Stimulated activated naive B cell treated with anti-CD40 and anti-IgM and Interleukin-4, amounts not matched to agents 10 μg/mL and 1 μg/mL and 100 μg/mL, for 72 hours (primary cell): ENCODE measurements around the gene ZBTB4.

Experiments
- ATAC-seq, 2 donors: fragments of 150-1000 bp; cut with Tn5 transposase; replicated peaks; 2 replicates each; pipeline ENCODE4 v1.10.0; 2021; ENCODE audit warnings: moderate library complexity in 1 of 2
- DNase-seq: peaks from one replicate; pipeline ENCODE4 v3.0.0; 2021
- H3K27ac Mint-ChIP-seq: one replicate; pipeline ENCODE4 v1.8.0; 2022; ENCODE audit warnings: mild to moderate bottlenecking, mixed read lengths
- H3K27me3 Mint-ChIP-seq, 2 donors: one replicate each; pipeline ENCODE4 v1.8.0; 2022; ENCODE audit warnings: mixed read lengths in 2 of 2
- H3K36me3 Mint-ChIP-seq, 2 donors: one replicate each; pipeline ENCODE4 v1.8.0; 2022; ENCODE audit warnings: mixed read lengths in 2 of 2, mild to moderate bottlenecking in 1 of 2
- H3K4me1 Mint-ChIP-seq, 2 donors: one replicate each; pipeline ENCODE4 v1.8.0; 2022; ENCODE audit warnings: mixed read lengths in 2 of 2, mild to moderate bottlenecking in 1 of 2
- H3K4me3 Mint-ChIP-seq, 2 donors: one replicate each; pipeline ENCODE4 v1.8.0; 2022; ENCODE audit warnings: mild to moderate bottlenecking in 2 of 2, mixed read lengths in 2 of 2, moderate library complexity in 1 of 2
- H3K9me3 Mint-ChIP-seq, 2 donors: one replicate each; pipeline ENCODE4 v1.8.0; 2022; ENCODE audit warnings: mixed read lengths in 2 of 2, mild to moderate bottlenecking in 1 of 2

Gene ZBTB4

DNA sequence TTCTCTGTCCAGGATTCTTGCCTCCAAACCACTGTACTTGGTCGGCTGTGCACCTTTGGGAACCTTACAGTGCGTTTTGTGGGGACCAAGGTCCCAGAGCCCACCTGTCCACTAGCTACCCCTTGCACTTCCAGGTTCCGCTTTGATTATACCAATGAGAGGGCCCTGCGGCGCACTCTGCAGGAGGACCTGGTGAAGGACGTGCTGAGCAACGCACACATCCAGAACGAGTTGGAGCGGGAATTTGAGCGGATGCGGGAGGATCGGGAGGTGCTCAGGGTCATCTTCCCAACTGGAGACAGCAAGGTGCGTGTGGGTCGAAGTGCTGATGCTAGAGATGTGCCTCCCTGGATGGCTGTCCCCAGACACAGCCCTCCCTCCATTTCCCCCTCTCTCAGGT is 23.6 kb upstream of the ZBTB4 start:
- DNase-seq, result no peak
- Mint-ChIP-seq H3K4me1 (peaks cover 2 to 4% of the 10 kb centered on the region in 2 donors), H3K36me3 (peaks cover 44 to 62% of the 10 kb centered on the region in 2 donors), H3K4me3 (no peak overlapping the region), H3K27ac (peak overlapping the region; percentile 69), H3K27me3 (no peaks in the 10 kb centered on the region), H3K9me3 (no peaks in the 10 kb centered on the region)
- ATAC-seq, result no peak

DNA sequence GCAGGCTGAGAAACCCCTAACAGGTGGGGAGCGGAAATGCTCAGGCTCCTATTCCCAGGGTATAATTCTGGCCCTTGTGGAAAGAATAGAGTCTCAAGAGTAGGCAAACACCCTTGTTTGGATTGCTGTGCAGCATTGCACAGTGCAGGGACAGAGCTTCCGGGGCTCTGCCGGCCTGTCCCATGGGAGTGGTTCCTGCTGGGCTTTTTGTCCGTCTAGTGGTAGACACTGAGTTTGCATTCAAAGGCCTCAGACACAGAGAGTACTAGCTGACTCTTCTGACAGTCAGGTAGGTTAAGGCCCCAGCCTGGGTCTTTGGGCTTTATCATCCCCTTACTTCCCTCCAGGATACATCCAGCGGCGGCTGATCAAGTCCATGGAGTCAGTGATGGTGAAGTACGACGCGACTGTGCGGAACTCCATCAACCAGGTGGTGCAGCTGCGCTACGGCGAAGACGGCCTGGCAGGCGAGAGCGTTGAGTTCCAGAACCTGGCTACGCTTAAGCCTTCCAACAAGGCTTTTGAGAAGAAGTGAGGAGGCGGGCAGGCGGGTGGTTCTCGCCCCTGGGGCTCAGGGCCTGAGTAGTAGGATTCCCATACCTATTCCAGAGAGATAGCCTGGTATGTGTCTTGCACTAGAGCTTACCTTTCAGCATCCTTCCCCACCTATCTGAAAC is 22.9 kb upstream of the ZBTB4 start:
- H3K27ac Mint-ChIP-seq, result peak overlapping the region; percentile 51
- H3K9me3 Mint-ChIP-seq, result no peaks in the 10 kb centered on the region
- no peaks in the 10 kb centered on the region for H3K27me3 Mint-ChIP-seq
- ATAC-seq (no peak), DNase-seq (no peak)
- peaks cover 2 to 4% of the 10 kb centered on the region in 2 donors for H3K4me1 Mint-ChIP-seq
- peaks cover 47 to 64% of the 10 kb centered on the region in 2 donors for H3K36me3 Mint-ChIP-seq
- no peak overlapping the region for H3K4me3 Mint-ChIP-seq

GRCh38 chr17:7501729-7502128 is 22.3 kb upstream of the ZBTB4 start:
- peaks cover 50 to 67% of the 10 kb centered on the region in 2 donors for H3K36me3 Mint-ChIP-seq

GRCh38 chr17:7499161-7499560 is 19.7 kb upstream of the ZBTB4 start:
- H3K9me3 Mint-ChIP-seq, result no peaks in the 10 kb centered on the region
- H3K27ac Mint-ChIP-seq, result peak overlapping the region; percentile 87
- H3K4me3 Mint-ChIP-seq, result no peak overlapping the region
- ATAC-seq, result no peak
- H3K36me3 Mint-ChIP-seq, result peaks cover 55 to 74% of the 10 kb centered on the region in 2 donors
- peaks cover 4 to 6% of the 10 kb centered on the region in 2 donors for H3K4me1 Mint-ChIP-seq
- no peak for DNase-seq
- no peaks in the 10 kb centered on the region for H3K27me3 Mint-ChIP-seq

More at GRCh38 chr17:7501729-7502128, 22.3 kb upstream of the ZBTB4 start:
- Mint-ChIP-seq H3K27ac (peak overlapping the region; percentile 20), H3K9me3 (no peaks in the 10 kb centered on the region), H3K27me3 (no peaks in the 10 kb centered on the region), H3K4me1 (peaks cover 2 to 4% of the 10 kb centered on the region in 2 donors), H3K4me3 (no peak overlapping the region)
- DNase-seq, result no peak
- no peak for ATAC-seq

- no peaks in the 10 kb centered on the region for H3K9me3 Mint-ChIP-seq
Observed at GRCh38 chr17:7497636-7498035, 18.2 kb upstream of the ZBTB4 start.

DNA sequence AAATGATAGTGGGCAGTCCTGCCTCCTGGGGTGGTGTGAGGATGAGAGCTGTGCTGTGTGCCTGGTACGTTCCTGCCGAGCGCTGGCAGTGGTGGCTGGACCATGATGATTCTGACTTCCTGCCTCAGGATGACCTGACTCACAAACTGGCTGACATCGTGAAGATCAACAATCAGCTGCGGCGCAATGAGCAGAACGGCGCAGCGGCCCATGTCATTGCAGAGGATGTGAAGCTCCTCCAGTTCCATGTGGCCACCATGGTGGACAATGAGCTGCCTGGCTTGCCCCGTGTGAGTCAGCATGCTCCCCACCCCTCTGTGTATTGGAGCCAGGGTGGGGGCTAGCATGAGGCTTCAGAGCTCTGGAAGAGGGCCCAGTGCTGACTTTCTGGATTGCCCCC is 17.8 kb upstream of the ZBTB4 start:
- Mint-ChIP-seq H3K9me3 (no peaks in the 10 kb centered on the region), H3K4me1 (peaks cover 14 to 18% of the 10 kb centered on the region in 2 donors), H3K27ac (no peak overlapping the region), H3K27me3 (no peaks in the 10 kb centered on the region), H3K4me3 (no peak overlapping the region), H3K36me3 (peaks cover 48 to 71% of the 10 kb centered on the region in 2 donors)
- ATAC-seq (no peak), DNase-seq (no peak)

More at GRCh38 chr17:7497636-7498035, 18.2 kb upstream of the ZBTB4 start:
- DNase-seq (no peak), ATAC-seq (no peak)
- Mint-ChIP-seq H3K27ac (no peak overlapping the region), H3K4me3 (no peak overlapping the region), H3K4me1 (peaks cover 14 to 17% of the 10 kb centered on the region in 2 donors), H3K27me3 (no peaks in the 10 kb centered on the region), H3K36me3 (peaks cover 50 to 74% of the 10 kb centered on the region in 2 donors)

- ATAC-seq, result no peak
- no peaks in the 10 kb centered on the region for H3K27me3 Mint-ChIP-seq
- DNase-seq, result no peak
- H3K4me3 Mint-ChIP-seq, result no peak overlapping the region
- H3K27ac Mint-ChIP-seq, result peak overlapping the region; percentile 79
- H3K4me1 Mint-ChIP-seq, result peaks cover 16 to 24% of the 10 kb centered on the region in 2 donors
- H3K9me3 Mint-ChIP-seq, result no peaks in the 10 kb centered on the region
- peaks cover 45 to 67% of the 10 kb centered on the region in 2 donors for H3K36me3 Mint-ChIP-seq
Observed at GRCh38 chr17:7496470-7497183, 17.2 kb upstream of the ZBTB4 start.

DNA sequence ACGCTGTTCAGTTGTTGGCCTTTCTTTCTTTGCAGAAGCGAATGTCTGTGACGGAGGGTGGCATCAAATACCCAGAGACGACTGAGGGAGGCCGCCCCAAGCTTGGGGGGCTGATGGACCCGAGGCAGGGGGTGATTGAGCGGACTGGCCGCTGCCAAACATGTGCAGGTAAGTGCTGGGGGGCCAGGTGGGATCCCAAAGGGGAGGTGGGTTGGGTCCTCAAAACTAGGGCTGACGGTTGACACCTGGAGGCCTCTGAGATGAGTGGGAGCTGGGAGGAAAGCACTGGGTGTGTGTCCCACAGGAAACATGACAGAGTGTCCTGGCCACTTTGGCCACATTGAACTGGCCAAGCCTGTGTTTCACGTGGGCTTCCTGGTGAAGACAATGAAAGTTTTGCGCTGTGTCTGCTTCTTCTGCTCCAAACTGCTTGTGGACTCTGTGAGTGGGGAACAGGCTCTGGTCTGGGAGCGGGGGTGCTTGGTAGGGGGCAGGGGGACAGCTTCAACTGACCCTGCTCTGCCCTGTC is 16.5 kb upstream of the ZBTB4 start:
- Mint-ChIP-seq H3K36me3 (peaks cover 39 to 65% of the 10 kb centered on the region in 2 donors), H3K27me3 (no peaks in the 10 kb centered on the region), H3K9me3 (no peaks in the 10 kb centered on the region), H3K4me3 (no peak overlapping the region), H3K4me1 (peaks cover 19 to 30% of the 10 kb centered on the region in 2 donors), H3K27ac (peak overlapping the region; percentile 79)
- DNase-seq (no peak), ATAC-seq (no peak)

DNA sequence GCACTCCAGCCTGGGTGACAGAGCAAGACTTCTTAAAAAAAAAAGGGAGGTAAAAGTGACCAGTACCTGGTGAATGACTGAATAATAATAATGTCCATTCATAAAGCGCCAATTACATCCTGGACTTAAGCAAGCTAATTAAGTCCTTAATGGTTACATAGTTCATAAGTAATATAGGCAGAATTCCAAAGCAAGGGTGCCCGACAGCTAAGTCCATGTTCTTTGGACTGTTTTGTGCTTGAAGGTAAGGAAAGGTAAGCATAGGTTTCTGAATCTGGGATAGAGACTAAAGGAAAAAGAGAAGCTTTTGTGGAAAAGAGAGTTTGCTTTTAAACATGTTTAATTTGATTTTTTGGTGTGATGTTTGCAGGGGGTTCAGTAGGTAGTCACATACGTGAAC is 14.5 kb upstream of the ZBTB4 start:
- ATAC-seq (no peak), DNase-seq (no peak)
- H3K4me3 Mint-ChIP-seq, result no peak overlapping the region
- H3K36me3 Mint-ChIP-seq, result peaks cover 34 to 67% of the 10 kb centered on the region in 2 donors
- peaks cover 30 to 47% of the 10 kb centered on the region in 2 donors for H3K4me1 Mint-ChIP-seq
- H3K27me3 Mint-ChIP-seq, result no peaks in the 10 kb centered on the region
- H3K27ac Mint-ChIP-seq, result peak overlapping the region; percentile 7
- no peaks in the 10 kb centered on the region for H3K9me3 Mint-ChIP-seq

DNA sequence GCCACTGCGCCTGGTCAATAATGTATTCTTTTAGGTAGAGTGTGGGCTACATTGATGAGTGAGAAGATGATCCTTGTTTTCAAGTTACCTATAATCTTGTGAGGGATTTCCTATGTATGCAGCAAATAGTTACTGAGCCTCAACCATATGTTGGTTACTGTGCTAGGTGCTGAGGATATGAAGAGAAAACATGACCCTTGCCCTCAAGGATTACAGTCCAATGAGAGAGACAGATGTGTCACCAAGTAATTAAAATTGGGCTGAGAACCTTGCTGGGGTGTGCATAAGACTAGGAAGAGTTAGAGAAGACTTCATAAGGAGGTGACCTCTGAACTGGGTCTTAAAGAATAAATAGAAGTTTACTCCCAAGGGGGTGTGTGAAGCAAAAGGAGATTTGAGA is 12.2 kb upstream of the ZBTB4 start:
- Mint-ChIP-seq H3K9me3 (no peaks in the 10 kb centered on the region), H3K27ac (peak overlapping the region; percentile 52), H3K4me3 (no peak overlapping the region), H3K27me3 (no peaks in the 10 kb centered on the region), H3K36me3 (peaks cover 33 to 68% of the 10 kb centered on the region in 2 donors), H3K4me1 (peaks cover 45 to 71% of the 10 kb centered on the region in 2 donors)
- no peak for DNase-seq
- ATAC-seq, result no peak

GRCh38 chr17:7490144-7490543 is 10.7 kb upstream of the ZBTB4 start:
- peaks cover 32 to 64% of the 10 kb centered on the region in 2 donors for H3K36me3 Mint-ChIP-seq
- ATAC-seq (no peak), DNase-seq (no peak)
- peaks cover 53 to 84% of the 10 kb centered on the region in 2 donors for H3K4me1 Mint-ChIP-seq
- no peak overlapping the region for H3K4me3 Mint-ChIP-seq
- no peaks in the 10 kb centered on the region for H3K27me3 Mint-ChIP-seq
- no peaks in the 10 kb centered on the region for H3K9me3 Mint-ChIP-seq
- no peak overlapping the region for H3K27ac Mint-ChIP-seq

DNA sequence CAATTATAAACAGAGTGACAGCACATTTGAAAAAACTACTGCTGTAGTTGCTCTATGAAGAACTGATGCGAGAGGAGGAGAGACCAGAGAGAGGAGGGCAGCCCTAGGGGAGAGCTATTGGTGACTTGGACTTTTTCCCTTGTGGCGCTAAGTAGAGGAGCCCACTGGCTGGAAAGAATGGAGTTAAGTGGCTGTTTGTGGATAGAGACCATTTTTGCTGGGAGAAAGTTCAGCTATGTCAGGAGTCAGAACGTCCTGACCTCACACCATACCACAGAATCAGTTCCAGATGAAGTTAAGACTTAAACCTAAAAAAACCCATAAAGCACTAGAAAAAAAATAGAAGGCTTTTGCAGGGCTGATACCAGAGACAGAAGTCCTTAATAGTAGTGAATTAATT is 6.8 kb upstream of the ZBTB4 start:
- peaks cover 32 to 45% of the 10 kb centered on the region in 2 donors for H3K36me3 Mint-ChIP-seq
- peak overlapping the region; percentile 86 for H3K27ac Mint-ChIP-seq
- DNase-seq, result no peak
- no peaks in the 10 kb centered on the region for H3K27me3 Mint-ChIP-seq
- ATAC-seq, result no peak
- H3K4me3 Mint-ChIP-seq, result peak overlapping the region; percentile 73 to 100
- no peaks in the 10 kb centered on the region for H3K9me3 Mint-ChIP-seq
- H3K4me1 Mint-ChIP-seq, result peaks cover 60 to 87% of the 10 kb centered on the region in 2 donors

- peaks cover 58 to 87% of the 10 kb centered on the region in 2 donors for H3K4me1 Mint-ChIP-seq
- peaks cover 25 to 38% of the 10 kb centered on the region in 2 donors for H3K36me3 Mint-ChIP-seq
- no peaks in the 10 kb centered on the region for H3K9me3 Mint-ChIP-seq
- no peak for ATAC-seq
- peak overlapping the region; percentile 100 for H3K27ac Mint-ChIP-seq
- H3K27me3 Mint-ChIP-seq, result no peaks in the 10 kb centered on the region
- DNase-seq, result no peak
- H3K4me3 Mint-ChIP-seq, result peak overlapping the region; percentile 99 to 100
Observed at GRCh38 chr17:7484919-7485377, 5.5 kb upstream of the ZBTB4 start.

DNA sequence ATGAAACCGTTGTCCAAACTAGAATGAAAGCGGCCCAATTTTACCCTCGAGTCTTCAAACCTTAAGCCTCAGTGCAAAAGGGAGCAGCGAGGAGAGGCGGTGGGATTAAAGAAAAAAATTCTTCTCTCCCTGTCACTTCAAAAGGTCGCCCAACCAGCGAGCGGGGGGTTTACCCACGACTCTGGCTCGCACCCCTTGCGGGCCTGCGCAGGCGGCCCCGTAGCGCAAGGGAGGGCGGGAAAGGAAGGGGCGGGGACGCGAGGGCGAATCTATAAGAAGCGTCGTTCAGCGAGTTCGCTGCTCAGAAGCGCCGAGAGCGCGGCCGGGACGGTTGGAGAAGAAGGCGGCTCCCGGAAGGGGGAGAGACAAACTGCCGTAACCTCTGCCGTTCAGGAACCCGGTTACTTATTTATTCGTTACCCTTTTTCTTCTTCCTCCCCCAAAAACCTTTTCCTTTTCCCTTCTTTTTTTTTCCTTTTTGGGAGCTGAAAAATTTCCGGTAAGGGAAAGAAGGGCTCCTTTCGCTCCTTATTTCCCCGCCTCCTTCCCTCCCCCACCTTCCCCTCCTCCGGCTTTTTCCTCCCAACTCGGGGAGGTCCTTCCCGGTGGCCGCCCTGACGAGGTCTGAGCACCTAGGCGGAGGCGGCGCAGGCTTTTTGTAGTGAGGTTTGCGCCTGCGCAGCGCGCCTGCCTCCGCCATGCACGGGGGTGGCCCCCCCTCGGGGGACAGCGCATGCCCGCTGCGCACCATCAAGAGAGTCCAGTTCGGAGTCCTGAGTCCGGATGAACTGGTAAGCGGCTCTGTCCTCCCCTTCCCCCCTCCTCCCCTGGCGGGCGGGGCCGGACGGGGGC is 4.9 kb upstream of the ZBTB4 start, which contains the start of gene POLR2A:
POLR2A (plus strand) TSS at position 300 of the 852 bp plus-strand sequence.
- H3K4me1 Mint-ChIP-seq, result peaks cover 55 to 83% of the 10 kb centered on the region in 2 donors
- peak; percentile 97 for DNase-seq
- H3K9me3 Mint-ChIP-seq, result no peaks in the 10 kb centered on the region
- H3K4me3 Mint-ChIP-seq, result peak within 1 kb of the TSS; percentile 99 to 100
- peak; percentile 67 to 76 for ATAC-seq
- H3K36me3 Mint-ChIP-seq, result peaks cover 25 to 34% of the 10 kb centered on the region in 2 donors
- H3K27me3 Mint-ChIP-seq, result no peaks in the 10 kb centered on the region
- H3K27ac Mint-ChIP-seq, result peak within 1 kb of the TSS; percentile 100
